Vagina (tissue), 2 donors: ENCODE measurements around the gene MTHFD1.

Experiments
- CTCF ChIP-seq, 3 experiments: fragments of 450-650 bp in 2 of 3; fragments of 200-600 bp in 1 of 3; sonication (generic) in 1 of 3; IDR thresholded peaks; one replicate each; pipeline ENCODE4 v1.5.1; 2017 to 2019; ENCODE audit warnings: antibody characterized with exemption in 3 of 3, mild to moderate bottlenecking in 2 of 3, moderate library complexity in 2 of 3
- POLR2AphosphoS5 ChIP-seq, 2 donors: sonication (generic); formaldehyde crosslinking; IDR thresholded peaks; one replicate each; pipeline ENCODE4 v1.9.0; 2017; ENCODE audit warnings: antibody characterized with exemption in 2 of 2, mild to moderate bottlenecking in 2 of 2, low read depth in 1 of 2; ENCODE audit not compliant: insufficient read depth in 1 of 2

- no peak for TF ChIP-seq POLR2AphosphoS5 (IDR thresholded peaks at IDR 0.05; ENCODE audit: insufficient read depth in 1 of 2, low read depth in 1 of 2)
- no peak for TF ChIP-seq CTCF (IDR thresholded peaks at IDR 0.05)
Observed at GRCh38 chr14:64363265-64363846, 24.8 kb upstream of the MTHFD1 start.
